Measurements from ENCODE around the gene OPALIN. TPM values are rescaled to one million over a fixed set of nuclear protein-coding genes. Genes with fewer than 3 reads are reported as not detected.

OPALIN gene
- total RNA-seq (not detected), polyA plus RNA-seq (not detected)
- long read RNA-seq, donor 1 = 0 reads
- long read RNA-seq, donor 2 = 0 reads
- long read RNA-seq, donor 3 = 0 reads
- long read RNA-seq, donor 4 = 0 reads

- no peaks in the 10 kb centered on the region for H3K27me3 ChIP-seq (ENCODE audit: control insufficient read depth, insufficient read depth)
- DNase-seq (no peak), ATAC-seq (no peak)
- no peaks in the 10 kb centered on the region for H3K4me1 ChIP-seq (ENCODE audit: control insufficient read depth, insufficient read depth, low read length)
- intact Hi-C loops (cut with DNase I) = no loop called here
- WGBS = 64% methylated on average over 7 of the region's 7 CpGs
- H3K4me3 ChIP-seq (ENCODE audit: low read length) = no peak within 1 kb of the TSS
- no peaks in the 10 kb centered on the region for H3K9me3 ChIP-seq (ENCODE audit: control insufficient read depth, low read length)
- no peak within 1 kb of the TSS for H3K27ac ChIP-seq (ENCODE audit: low read length)
Measured at GRCh38 chr10:96358851-96359540, at the start of gene OPALIN. OPALIN (minus strand) TSS chr10:96359002; CDS start chr10:96358896, 106 bp downstream.

- DNase-seq (no peak), ATAC-seq (no peak)
- intact Hi-C loops (cut with DNase I) = no loop called here
- 74% methylated on average over 1 of the region's 1 CpG for WGBS
- H3K4me3 ChIP-seq (ENCODE audit: low read length) = no peak overlapping the region
- no peaks in the 10 kb centered on the region for H3K4me1 ChIP-seq (ENCODE audit: control insufficient read depth, insufficient read depth, low read length)
- no peak overlapping the region for H3K27ac ChIP-seq (ENCODE audit: low read length)
- no peaks in the 10 kb centered on the region for H3K27me3 ChIP-seq (ENCODE audit: control insufficient read depth, insufficient read depth)
- H3K9me3 ChIP-seq (ENCODE audit: control insufficient read depth, low read length) = no peaks in the 10 kb centered on the region
Measured at GRCh38 chr10:96408201-96408600, 49.4 kb upstream of the OPALIN start.

- ATAC-seq (no peak), DNase-seq (no peak)
- WGBS = 83% methylated on average over 15 of the region's 15 CpGs
- Histone ChIP-seq H3K9me3 (ENCODE audit: control insufficient read depth, low read length) (no peaks in the 10 kb centered on the region), H3K27me3 (ENCODE audit: control insufficient read depth, insufficient read depth) (no peaks in the 10 kb centered on the region), H3K4me3 (ENCODE audit: low read length) (no peak overlapping the region), H3K4me1 (ENCODE audit: control insufficient read depth, insufficient read depth, low read length) (no peaks in the 10 kb centered on the region), H3K27ac (ENCODE audit: low read length) (no peak overlapping the region)
- intact Hi-C loops (cut with DNase I) = no loop called here
Measured at GRCh38 chr10:96407560-96408069, 48.8 kb upstream of the OPALIN start.

DNA sequence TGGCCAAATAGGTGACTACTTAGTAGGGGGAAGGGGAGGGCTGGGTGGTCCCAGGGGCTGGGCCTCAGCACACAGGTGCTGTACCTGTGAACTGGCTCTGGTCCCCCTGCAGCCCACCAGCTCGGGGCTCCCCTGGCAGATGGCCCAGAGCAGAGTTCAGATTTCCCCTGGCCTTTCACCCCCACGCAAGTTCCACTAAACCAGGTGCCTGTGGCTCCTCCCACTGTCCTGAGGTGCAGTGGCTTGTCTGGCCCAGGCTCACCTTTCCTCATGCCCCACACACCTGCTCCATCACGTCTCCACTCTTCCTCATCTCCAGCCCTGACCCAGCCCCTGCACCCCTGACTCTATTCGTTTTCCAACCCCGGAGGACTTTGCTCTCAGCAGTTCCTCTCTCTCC, 47.3 kb upstream of the OPALIN start:
- no peak for ATAC-seq
- no peaks in the 10 kb centered on the region for H3K27me3 ChIP-seq (ENCODE audit: control insufficient read depth, insufficient read depth)
- H3K4me3 ChIP-seq (ENCODE audit: low read length) = no peak overlapping the region
- no peaks in the 10 kb centered on the region for H3K4me1 ChIP-seq (ENCODE audit: control insufficient read depth, insufficient read depth, low read length)
- intact Hi-C loops (cut with DNase I) = no loop called here
- DNase-seq = no peak
- no peaks in the 10 kb centered on the region for H3K9me3 ChIP-seq (ENCODE audit: control insufficient read depth, low read length)
- 84% methylated on average over 5 of the region's 5 CpGs for WGBS
- H3K27ac ChIP-seq (ENCODE audit: low read length) = no peak overlapping the region

GRCh38 chr10:96402417-96403305, 43.9 kb upstream of the OPALIN start:
- ATAC-seq (no peak), DNase-seq (no peak)
- Histone ChIP-seq H3K27me3 (ENCODE audit: control insufficient read depth, insufficient read depth) (no peaks in the 10 kb centered on the region), H3K9me3 (ENCODE audit: control insufficient read depth, low read length) (no peaks in the 10 kb centered on the region), H3K27ac (ENCODE audit: low read length) (no peak overlapping the region), H3K4me1 (ENCODE audit: control insufficient read depth, insufficient read depth, low read length) (peaks cover 2% of the 10 kb centered on the region), H3K4me3 (ENCODE audit: low read length) (no peak overlapping the region)
- WGBS = 78% methylated on average over 16 of the region's 16 CpGs
- intact Hi-C loops (cut with DNase I) = no loop called here

GRCh38 chr10:96401036-96401435, 42.2 kb upstream of the OPALIN start:
- no peak overlapping the region for H3K4me3 ChIP-seq (ENCODE audit: low read length)
- no peaks in the 10 kb centered on the region for H3K9me3 ChIP-seq (ENCODE audit: control insufficient read depth, low read length)
- intact Hi-C loops (cut with DNase I) = no loop called here
- ATAC-seq = no peak
- DNase-seq = no peak
- peak overlapping the region; percentile 72 for H3K27ac ChIP-seq (ENCODE audit: low read length)
- no peaks in the 10 kb centered on the region for H3K27me3 ChIP-seq (ENCODE audit: control insufficient read depth, insufficient read depth)
- peaks cover 2% of the 10 kb centered on the region for H3K4me1 ChIP-seq (ENCODE audit: control insufficient read depth, insufficient read depth, low read length)
- 47% methylated on average over 7 of the region's 7 CpGs for WGBS

- DNase-seq (peak in 1 of 3 donors; percentile 56), ATAC-seq (no peak)
- 45% methylated on average over 3 of the region's 3 CpGs for WGBS
- Histone ChIP-seq H3K4me1 (ENCODE audit: control insufficient read depth, insufficient read depth, low read length) (peaks cover 2% of the 10 kb centered on the region), H3K27ac (ENCODE audit: low read length) (no peak overlapping the region), H3K4me3 (ENCODE audit: low read length) (no peak overlapping the region), H3K9me3 (ENCODE audit: control insufficient read depth, low read length) (no peaks in the 10 kb centered on the region), H3K27me3 (ENCODE audit: control insufficient read depth, insufficient read depth) (no peaks in the 10 kb centered on the region)
- intact Hi-C loops (cut with DNase I) = no loop called here
Measured at GRCh38 chr10:96400465-96400864, 41.7 kb upstream of the OPALIN start.

- intact Hi-C loops (cut with DNase I) = loop anchor here in 3 of 4 donors (2.0 to 10.0 kb wide), 4 partner anchors 114 to 427 kb away; partner anchors contain the start of gene TLL2 (in 2 of the 3)
- Histone ChIP-seq H3K4me3 (ENCODE audit: low read length) (no peak overlapping the region), H3K4me1 (ENCODE audit: control insufficient read depth, insufficient read depth, low read length) (peaks cover 2% of the 10 kb centered on the region), H3K27me3 (ENCODE audit: control insufficient read depth, insufficient read depth) (no peaks in the 10 kb centered on the region), H3K27ac (ENCODE audit: low read length) (peak overlapping the region; percentile 63), H3K9me3 (ENCODE audit: control insufficient read depth, low read length) (no peaks in the 10 kb centered on the region)
- DNase-seq = no peak
- ATAC-seq = peak; percentile 55 to 64
- WGBS = 79% methylated on average over 1 of the region's 1 CpG
Measured at GRCh38 chr10:96397902-96398301, 39.1 kb upstream of the OPALIN start.

GRCh38 chr10:96395931-96396877, 37.4 kb upstream of the OPALIN start:
- H3K9me3 ChIP-seq (ENCODE audit: control insufficient read depth, low read length) = no peaks in the 10 kb centered on the region
- intact Hi-C loops (cut with DNase I) = loop anchor here in 3 of 4 donors (2.0 to 10.0 kb wide), 4 partner anchors 116 to 429 kb away; partner anchors contain the start of gene TLL2 (in 2 of the 3)
- no peak overlapping the region for H3K4me3 ChIP-seq (ENCODE audit: low read length)
- ATAC-seq (peak; percentile 71 to 78), DNase-seq (peak; percentile 60 to 86 (median 81))
- no peaks in the 10 kb centered on the region for H3K27me3 ChIP-seq (ENCODE audit: control insufficient read depth, insufficient read depth)
- no peak overlapping the region for H3K27ac ChIP-seq (ENCODE audit: low read length)
- 25% methylated on average over 24 of the region's 24 CpGs for WGBS
- H3K4me1 ChIP-seq (ENCODE audit: control insufficient read depth, insufficient read depth, low read length) = peaks cover 2% of the 10 kb centered on the region

DNA sequence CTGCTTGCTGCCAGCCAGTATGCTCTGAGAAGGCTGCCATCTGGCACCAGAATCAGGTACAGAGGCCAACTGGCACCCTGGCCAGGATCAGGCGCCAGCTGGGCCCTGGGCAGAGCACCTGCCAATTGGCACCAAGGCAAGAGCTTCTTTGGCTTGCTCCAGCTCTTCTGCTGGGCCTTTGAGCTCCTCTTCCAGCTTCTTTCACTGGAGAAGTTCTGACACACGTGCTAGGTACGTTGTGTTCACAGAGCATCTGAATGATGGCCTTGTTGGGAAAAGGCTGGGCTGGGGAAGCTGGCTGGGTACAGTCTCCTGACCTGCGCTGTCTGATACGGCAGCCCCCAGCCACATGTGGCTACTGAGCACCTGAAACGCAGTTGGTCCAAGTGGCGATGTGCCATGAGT, 31.7 kb upstream of the OPALIN start:
- DNase-seq = peak; percentile 60 to 88 (median 84)
- no peak overlapping the region for H3K4me3 ChIP-seq (ENCODE audit: low read length)
- H3K27me3 ChIP-seq (ENCODE audit: control insufficient read depth, insufficient read depth) = no peaks in the 10 kb centered on the region
- intact Hi-C loops (cut with DNase I) = loop anchor here in 3 of 4 donors (5.0 to 10.0 kb wide), 3 partner anchors 122 to 434 kb away; partner anchors contain the start of gene TLL2 (in 2 of the 3)
- ATAC-seq = peak; percentile 86 to 87
- H3K4me1 ChIP-seq (ENCODE audit: control insufficient read depth, insufficient read depth, low read length) = peaks cover 3% of the 10 kb centered on the region
- H3K9me3 ChIP-seq (ENCODE audit: control insufficient read depth, low read length) = no peaks in the 10 kb centered on the region
- H3K27ac ChIP-seq (ENCODE audit: low read length) = peak overlapping the region; percentile 43
- WGBS = 63% methylated on average over 7 of the region's 7 CpGs
